CD4-positive, CD25-positive, alpha-beta regulatory T cell (primary cell): ENCODE results near the gene SHISAL1. TPM values are rescaled to one million over a fixed set of nuclear protein-coding genes. Genes with fewer than 3 reads are reported as not detected.

Source experiments
- ATAC-seq, 2 donors: fragments of 150-1000 bp; cut with Tn5 transposase; one replicate each; pipeline ENCODE4 v1.10.0; 2021; ENCODE audit warnings: low read depth in 2 of 2, moderate number of reproducible peaks in 2 of 2, moderate library complexity in 1 of 2
- DNase-seq, 3 donors: peaks; one replicate each; pipeline versions ENCODE4 v3.0.0 to v3.0.0-alpha.2; 2012 to 2022; ENCODE audit warnings: mixed read lengths in 1 of 3
- H3K27ac ChIP-seq: one replicate; pipeline ENCODE4 v1.7.0; 2013; ENCODE audit warnings: mild to moderate bottlenecking, low read length; ENCODE audit not compliant: insufficient read depth, poor library complexity, severe bottlenecking
- H3K27me3 ChIP-seq: one replicate; pipeline ENCODE4 v1.7.0; 2013; ENCODE audit warnings: low read length; ENCODE audit not compliant: control insufficient read depth, insufficient read depth
- H3K36me3 ChIP-seq: one replicate; pipeline ENCODE4 v1.7.0; 2013; ENCODE audit warnings: mild to moderate bottlenecking, low read length, moderate library complexity; ENCODE audit not compliant: control insufficient read depth, insufficient read depth
- H3K4me1 ChIP-seq: 2 replicates; pipeline ENCODE4 v1.7.0; 2013; ENCODE audit warnings: mild to moderate bottlenecking, low read length; ENCODE audit not compliant: insufficient read depth, control insufficient read depth, poor library complexity, severe bottlenecking
- H3K4me3 ChIP-seq: one replicate; pipeline ENCODE4 v1.7.0; 2013; ENCODE audit warnings: low read depth, mild to moderate bottlenecking, low read length, moderate library complexity
- H3K9me3 ChIP-seq, 2 experiments: 1 replicate in 1 of 2; 2 replicates in 1 of 2; pipeline ENCODE4 v1.7.0; 2013; ENCODE audit warnings: low read length in 2 of 2, mild to moderate bottlenecking in 1 of 2, moderate library complexity in 1 of 2; ENCODE audit not compliant: control insufficient read depth in 2 of 2
- H3K27ac Mint-ChIP-seq, 3 donors: one replicate each; pipeline ENCODE4 v1.8.0; 2020 to 2022; ENCODE audit warnings: mild to moderate bottlenecking in 3 of 3, mixed read lengths in 3 of 3, moderate library complexity in 2 of 3
- H3K27me3 Mint-ChIP-seq: one replicate; pipeline ENCODE4 v1.8.0; 2022; ENCODE audit warnings: mild to moderate bottlenecking, mixed read lengths
- H3K36me3 Mint-ChIP-seq: one replicate; pipeline ENCODE4 v1.8.0; 2020; ENCODE audit warnings: mixed read lengths
- H3K4me1 Mint-ChIP-seq, 4 donors: one replicate each; pipeline ENCODE4 v1.8.0; 2020 to 2022; ENCODE audit warnings: mixed read lengths in 4 of 4, mild to moderate bottlenecking in 1 of 4
- H3K4me3 Mint-ChIP-seq, 4 donors: one replicate each; pipeline ENCODE4 v1.8.0; 2020 to 2022; ENCODE audit warnings: mild to moderate bottlenecking in 4 of 4, mixed read lengths in 4 of 4, moderate library complexity in 3 of 4
- H3K9me3 Mint-ChIP-seq, 7 donors: one replicate each; pipeline ENCODE4 v1.8.0; 2020 to 2022; ENCODE audit warnings: mixed read lengths in 7 of 7, mild to moderate bottlenecking in 3 of 7, moderate library complexity in 2 of 7
- polyA plus RNA-seq, 4 donors: library from polyadenylated mRNA; unstranded; fragments of 300-500 nt; fragmentation: Illumina TruSeq; gene quantifications; one replicate each; pipeline ENCODE4 v1.2.3, GENCODE V29; 2021
- total RNA-seq: library from RNA; stranded (reverse); gene quantifications from one replicate; pipeline ENCODE4 v1.2.3, GENCODE V29; 2022

Gene SHISAL1
- total and polyA plus RNA-seq, 5 donors from 2014 or later = not detected

DNA sequence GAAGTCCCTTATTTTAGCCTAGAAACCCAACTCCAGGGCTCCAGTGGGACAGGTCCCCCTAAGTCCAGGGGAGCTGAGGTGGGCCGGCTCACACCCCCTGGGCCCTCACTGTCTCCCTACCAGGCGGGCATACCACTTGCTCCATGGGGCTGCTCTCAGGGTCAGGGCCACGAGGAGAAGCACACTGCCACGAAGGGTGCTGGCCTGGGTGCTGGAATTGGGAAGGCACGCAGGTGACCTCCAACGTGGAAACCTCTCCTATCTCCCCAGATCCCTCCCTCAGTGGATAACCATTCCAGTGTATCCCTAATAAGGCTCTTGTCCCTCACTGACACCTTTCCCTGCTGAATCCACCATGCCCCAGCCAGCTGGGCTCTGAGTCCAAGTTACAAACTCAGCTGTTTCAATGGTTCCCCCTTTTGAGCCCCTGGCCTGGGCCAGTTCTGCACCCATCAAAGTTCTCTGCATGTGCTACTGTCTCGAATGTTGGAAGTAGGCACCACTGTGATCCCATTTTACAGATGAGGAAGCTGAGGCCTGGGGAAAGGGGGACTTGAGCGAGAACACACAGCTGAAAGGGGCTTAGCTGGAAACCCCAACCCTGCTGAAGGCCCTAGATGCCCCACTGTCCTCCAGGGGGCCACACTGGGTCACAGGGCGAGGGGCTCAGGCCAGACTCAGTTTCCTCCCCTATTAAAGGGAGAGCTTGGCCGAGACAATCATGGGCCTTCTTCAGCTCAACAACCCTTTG, 1.5 kb downstream of the SHISAL1 start:
- no peak overlapping the region for H3K4me3 ChIP-seq
- Mint-ChIP-seq H3K4me3 (no peak overlapping the region), H3K4me1 (peaks cover 0 to 9% (median 0%) of the 10 kb centered on the region in 4 donors), H3K36me3 (no peaks in the 10 kb centered on the region), H3K27me3 (peaks cover 4% of the 10 kb centered on the region), H3K9me3 (no peaks in the 10 kb centered on the region), H3K27ac (no peak overlapping the region)
- H3K36me3 ChIP-seq = no peaks in the 10 kb centered on the region
- DNase-seq = no peak
- peaks cover 3% of the 10 kb centered on the region for H3K4me1 ChIP-seq
- no peaks in the 10 kb centered on the region for H3K27me3 ChIP-seq
- H3K9me3 ChIP-seq = no peaks in the 10 kb centered on the region
- ATAC-seq = no peak
- no peak overlapping the region for H3K27ac ChIP-seq

DNA sequence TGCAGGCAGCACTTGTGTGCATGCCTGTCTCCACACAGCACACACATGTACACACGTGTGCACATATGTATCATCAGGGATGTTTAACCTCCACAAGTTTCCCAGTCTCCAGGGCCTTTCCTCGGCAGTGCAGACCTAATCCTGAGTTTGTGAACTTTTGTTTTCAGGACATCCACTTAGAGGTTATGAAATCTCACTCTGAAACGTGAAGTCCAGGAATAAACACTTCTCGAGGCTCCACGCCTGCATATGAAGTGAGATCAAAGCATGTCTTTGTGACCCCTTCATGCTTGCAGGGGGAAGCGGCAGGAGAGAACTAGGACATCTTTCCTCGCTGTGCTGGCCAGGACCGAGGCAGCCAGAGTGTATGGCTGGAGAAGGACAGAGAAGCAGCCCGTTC, 3.1 kb downstream of the SHISAL1 start:
- Mint-ChIP-seq H3K4me3 (no peak overlapping the region), H3K36me3 (no peaks in the 10 kb centered on the region), H3K9me3 (no peaks in the 10 kb centered on the region), H3K4me1 (peaks cover 0 to 5% (median 0%) of the 10 kb centered on the region in 4 donors), H3K27me3 (peaks cover under 1% of the 10 kb centered on the region), H3K27ac (no peak overlapping the region)
- Histone ChIP-seq H3K27ac (no peak overlapping the region), H3K27me3 (no peaks in the 10 kb centered on the region), H3K4me1 (peaks cover 3% of the 10 kb centered on the region), H3K9me3 (no peaks in the 10 kb centered on the region), H3K36me3 (no peaks in the 10 kb centered on the region), H3K4me3 (no peak overlapping the region)
- ATAC-seq (no peak), DNase-seq (no peak)

DNA sequence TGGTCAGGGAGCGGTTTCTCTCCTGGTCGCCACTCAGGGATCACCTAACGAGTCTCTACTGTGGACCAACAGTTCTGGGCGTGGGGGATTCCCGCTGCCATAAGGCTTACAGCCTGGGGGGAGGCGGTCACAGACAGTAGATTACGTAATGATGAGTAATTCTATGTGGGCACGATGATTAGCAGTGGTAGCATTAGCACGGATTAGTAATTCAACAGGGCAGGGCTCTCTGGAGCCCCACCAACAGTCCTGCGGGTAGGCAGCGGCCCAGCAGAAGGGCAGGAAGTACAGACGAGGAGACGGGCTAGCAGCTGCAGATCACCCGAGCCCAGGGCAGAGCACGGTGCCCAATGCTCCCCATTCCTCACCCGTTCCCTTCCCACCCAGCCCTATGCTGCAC, 3.6 kb downstream of the SHISAL1 start:
- Mint-ChIP-seq H3K9me3 (no peaks in the 10 kb centered on the region), H3K27me3 (no peaks in the 10 kb centered on the region), H3K36me3 (no peaks in the 10 kb centered on the region), H3K4me3 (no peak overlapping the region), H3K4me1 (peaks cover 0 to under 1% (median 0%) of the 10 kb centered on the region in 4 donors), H3K27ac (no peak overlapping the region)
- DNase-seq (peak in 1 of 3 donors; percentile 11), ATAC-seq (no peak)
- Histone ChIP-seq H3K36me3 (no peaks in the 10 kb centered on the region), H3K4me1 (no peaks in the 10 kb centered on the region), H3K27ac (no peak overlapping the region), H3K27me3 (no peaks in the 10 kb centered on the region), H3K9me3 (no peaks in the 10 kb centered on the region), H3K4me3 (no peak overlapping the region)

DNA sequence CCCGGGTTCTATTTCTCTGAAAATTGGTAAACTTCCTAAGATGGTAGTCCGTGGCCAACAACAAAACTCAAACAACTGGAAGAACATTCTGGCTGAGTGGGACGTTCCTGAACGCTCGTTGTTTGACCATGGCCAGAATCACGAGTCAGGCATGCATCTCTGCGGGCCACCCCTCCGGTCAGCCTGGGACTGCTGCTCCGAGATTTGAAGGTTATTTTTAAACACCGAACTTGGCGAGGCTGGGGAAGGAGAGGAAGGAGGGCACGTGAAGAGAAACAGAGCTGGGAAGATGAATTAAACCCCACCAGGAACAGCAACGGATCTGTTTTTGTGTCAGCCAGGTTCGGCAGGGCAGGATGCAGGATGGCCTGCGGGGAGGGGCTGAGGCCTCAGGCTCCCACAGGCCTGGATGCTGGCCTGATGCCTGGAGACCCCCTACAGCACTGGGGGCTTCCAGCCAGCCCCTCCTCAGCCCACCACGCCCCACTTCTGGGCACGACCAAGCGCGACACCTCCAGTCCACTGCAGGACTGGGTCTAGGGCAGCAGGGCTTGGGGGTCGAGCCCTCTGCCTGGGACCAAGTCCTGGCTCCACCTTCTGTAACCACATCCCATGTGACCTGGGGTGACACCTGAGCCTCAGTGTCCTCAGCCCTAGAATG, 5.1 kb downstream of the SHISAL1 start:
- Histone ChIP-seq H3K27ac (no peak overlapping the region), H3K9me3 (no peaks in the 10 kb centered on the region), H3K4me1 (no peaks in the 10 kb centered on the region), H3K4me3 (no peak overlapping the region), H3K27me3 (no peaks in the 10 kb centered on the region), H3K36me3 (no peaks in the 10 kb centered on the region)
- no peak overlapping the region for H3K27ac Mint-ChIP-seq
- no peak overlapping the region for H3K4me3 Mint-ChIP-seq
- no peaks in the 10 kb centered on the region for H3K27me3 Mint-ChIP-seq
- no peaks in the 10 kb centered on the region for H3K9me3 Mint-ChIP-seq
- no peak for DNase-seq
- no peak for ATAC-seq
- H3K36me3 Mint-ChIP-seq = no peaks in the 10 kb centered on the region
- H3K4me1 Mint-ChIP-seq = no peaks in the 10 kb centered on the region

DNA sequence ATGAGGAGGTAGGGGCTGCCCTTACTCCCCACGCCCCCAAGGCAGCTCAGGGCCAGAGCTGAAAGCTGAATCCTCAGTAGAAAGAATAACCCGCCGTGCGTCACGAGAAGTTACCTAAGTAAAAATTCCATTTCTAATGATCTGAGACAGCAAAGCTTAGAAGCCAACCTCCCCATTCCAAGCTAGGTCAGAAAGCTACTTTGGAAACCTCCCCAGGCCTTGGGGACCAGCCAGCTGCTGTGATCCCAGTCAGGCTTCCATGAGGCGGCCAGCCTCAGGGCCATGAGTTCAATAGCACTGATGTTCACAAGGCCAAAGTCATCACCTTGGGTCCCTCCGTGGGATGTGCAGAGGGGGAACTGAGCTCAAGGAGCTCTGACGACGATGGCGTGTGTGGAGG, 6.9 kb downstream of the SHISAL1 start:
- Mint-ChIP-seq H3K27me3 (no peaks in the 10 kb centered on the region), H3K4me1 (no peaks in the 10 kb centered on the region), H3K36me3 (no peaks in the 10 kb centered on the region), H3K9me3 (no peaks in the 10 kb centered on the region), H3K27ac (no peak overlapping the region), H3K4me3 (no peak overlapping the region)
- H3K27me3 ChIP-seq = no peaks in the 10 kb centered on the region
- no peak overlapping the region for H3K27ac ChIP-seq
- DNase-seq (no peak), ATAC-seq (no peak)
- no peaks in the 10 kb centered on the region for H3K4me1 ChIP-seq
- H3K9me3 ChIP-seq = no peaks in the 10 kb centered on the region
- H3K4me3 ChIP-seq = no peak overlapping the region
- no peaks in the 10 kb centered on the region for H3K36me3 ChIP-seq

DNA sequence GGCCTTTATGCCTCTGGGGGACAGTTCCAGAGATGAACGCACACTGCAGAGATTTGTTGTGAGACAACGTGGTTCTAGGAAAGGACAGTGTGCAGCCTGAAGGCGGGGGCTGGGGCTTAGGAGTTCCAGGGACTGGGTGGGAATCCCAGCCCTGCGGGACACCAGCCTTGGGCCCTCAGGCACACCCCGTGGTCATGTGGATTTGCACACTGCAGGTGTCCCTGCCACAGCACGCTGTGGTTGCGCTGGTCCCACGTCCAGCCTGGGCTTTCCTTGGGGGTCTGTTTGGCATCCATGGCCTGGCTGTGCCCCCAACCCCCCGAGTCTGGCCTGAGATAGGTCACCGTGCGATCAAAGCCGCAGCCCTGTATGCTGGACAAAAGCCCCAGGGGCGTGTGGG, 7.3 kb downstream of the SHISAL1 start:
- Mint-ChIP-seq H3K27ac (no peak overlapping the region), H3K27me3 (no peaks in the 10 kb centered on the region), H3K4me3 (no peak overlapping the region), H3K4me1 (no peaks in the 10 kb centered on the region), H3K36me3 (no peaks in the 10 kb centered on the region), H3K9me3 (no peaks in the 10 kb centered on the region)
- ATAC-seq (no peak), DNase-seq (no peak)
- no peaks in the 10 kb centered on the region for H3K27me3 ChIP-seq
- no peaks in the 10 kb centered on the region for H3K36me3 ChIP-seq
- H3K27ac ChIP-seq = no peak overlapping the region
- no peak overlapping the region for H3K4me3 ChIP-seq
- no peaks in the 10 kb centered on the region for H3K4me1 ChIP-seq
- H3K9me3 ChIP-seq = no peaks in the 10 kb centered on the region

DNA sequence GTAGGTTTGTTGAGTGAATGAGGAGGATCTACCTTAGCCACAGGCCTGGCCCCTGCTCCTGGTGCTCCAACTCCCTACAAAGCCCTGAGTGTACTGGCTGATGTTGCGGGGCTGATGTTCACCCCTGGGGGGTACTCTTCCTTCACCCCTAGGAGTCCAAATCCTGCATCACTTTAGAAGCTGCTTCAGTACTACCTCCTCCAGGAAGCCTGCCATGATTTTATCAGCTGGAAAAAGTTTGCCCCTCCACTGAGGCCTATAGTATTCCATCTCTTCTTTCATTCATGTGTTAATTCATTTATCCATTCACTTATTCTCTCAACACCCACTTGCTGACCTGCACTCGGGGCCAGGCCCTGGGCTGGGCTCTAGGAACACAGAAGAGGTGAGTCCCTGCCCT, 7.8 kb downstream of the SHISAL1 start:
- Histone ChIP-seq H3K4me1 (no peaks in the 10 kb centered on the region), H3K9me3 (no peaks in the 10 kb centered on the region), H3K27ac (no peak overlapping the region), H3K36me3 (no peaks in the 10 kb centered on the region), H3K27me3 (no peaks in the 10 kb centered on the region), H3K4me3 (no peak overlapping the region)
- H3K27ac Mint-ChIP-seq = no peak overlapping the region
- H3K4me1 Mint-ChIP-seq = no peaks in the 10 kb centered on the region
- no peaks in the 10 kb centered on the region for H3K9me3 Mint-ChIP-seq
- no peak overlapping the region for H3K4me3 Mint-ChIP-seq
- no peaks in the 10 kb centered on the region for H3K27me3 Mint-ChIP-seq
- DNase-seq (no peak), ATAC-seq (no peak)
- no peaks in the 10 kb centered on the region for H3K36me3 Mint-ChIP-seq

DNA sequence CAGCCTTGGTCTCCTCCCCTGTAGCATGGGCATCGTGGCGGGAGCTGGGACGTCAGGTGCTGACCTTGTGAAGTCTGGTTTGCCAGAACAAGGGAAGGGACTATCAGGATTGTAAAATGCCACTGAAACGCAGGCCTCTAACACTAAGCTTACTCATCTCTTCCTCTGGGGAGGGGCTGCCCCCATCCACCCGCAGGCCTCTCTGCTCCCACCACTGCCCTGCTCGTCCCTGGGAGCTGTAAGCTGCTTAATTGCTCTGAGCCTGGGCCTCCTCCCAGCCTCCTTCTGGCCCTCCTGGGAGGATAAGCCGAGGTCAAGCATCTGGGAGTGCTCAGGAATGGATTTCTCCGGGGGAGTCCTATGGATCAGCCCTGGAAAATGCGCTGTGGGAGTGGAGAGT, 8.4 kb downstream of the SHISAL1 start:
- DNase-seq = no peak
- H3K36me3 Mint-ChIP-seq = no peaks in the 10 kb centered on the region
- no peaks in the 10 kb centered on the region for H3K36me3 ChIP-seq
- peaks cover 0 to 1% (median 0%) of the 10 kb centered on the region in 7 donors for H3K9me3 Mint-ChIP-seq
- H3K27me3 ChIP-seq = no peaks in the 10 kb centered on the region
- no peak overlapping the region for H3K27ac Mint-ChIP-seq
- H3K4me3 ChIP-seq = no peak overlapping the region
- H3K4me1 ChIP-seq = no peaks in the 10 kb centered on the region
- H3K9me3 ChIP-seq = no peaks in the 10 kb centered on the region
- H3K4me3 Mint-ChIP-seq = no peak overlapping the region
- H3K4me1 Mint-ChIP-seq = no peaks in the 10 kb centered on the region
- no peak for ATAC-seq
- H3K27ac ChIP-seq = no peak overlapping the region
- no peaks in the 10 kb centered on the region for H3K27me3 Mint-ChIP-seq
